ENCODE measurements around the gene CBR4.

GRCh38 chr4:169014586-169014985 lies 4.5 kb upstream of the CBR4 start:
- TF ChIP-seq CTCF (IDR thresholded peaks at IDR 0.05) (no peak), FOXJ3 (CRISPR knock-in tag; IDR thresholded peaks at IDR 0.05; ENCODE audit: borderline replicate concordance) (no peak), ZBTB43 (CRISPR knock-in tag; IDR thresholded peaks at IDR 0.05) (no peak), USF2 (CRISPR knock-in tag; IDR thresholded peaks at IDR 0.05) (no peak), MAX (CRISPR knock-in tag; IDR thresholded peaks at IDR 0.05) (no peak), ZNF281 (CRISPR knock-in tag; IDR thresholded peaks at IDR 0.05) (no peak)

Measured in WTC11 (cell line).